Keratinocyte (primary cell): Measurements from ENCODE around the gene GRM3. TPM values are rescaled to one million over a fixed set of nuclear protein-coding genes. Genes with fewer than 3 reads are reported as not detected.

ENCODE experiments used
- DNase-seq: peaks from one replicate; pipeline ENCODE4 v3.0.0-alpha.2; 2011; ENCODE audit warnings: low read depth, missing footprints, low spot score
- FAIRE-seq: peaks from 2 replicates; lab custom pipeline; 2011; peaks lifted over from hg19 to GRCh38; lab: Jason Lieb, UNC
- H2AFZ ChIP-seq: 2 replicates; pipeline ENCODE4 v1.6.0; 2012; ENCODE audit warnings: low read length, control low read depth, inconsistent platforms; ENCODE audit not compliant: control insufficient read depth
- H3K27ac ChIP-seq: 2 replicates; pipeline ENCODE4 v1.5.1; 2011; ENCODE audit warnings: low read length; ENCODE audit not compliant: control insufficient read depth, insufficient read depth
- H3K27me3 ChIP-seq: 3 replicates; pipeline ENCODE4 v1.6.0; 2011; ENCODE audit warnings: low read length; ENCODE audit not compliant: control insufficient read depth, insufficient read depth; ENCODE audit errors: extremely low read depth
- H3K36me3 ChIP-seq, 2 experiments: 2 replicates in 1 of 2; 3 replicates in 1 of 2; pipeline ENCODE4 v1.5.1; 2011; ENCODE audit warnings: low read length in 2 of 2, mild to moderate bottlenecking in 1 of 2; ENCODE audit not compliant: control insufficient read depth in 2 of 2, insufficient read depth in 2 of 2; ENCODE audit errors: extremely low read depth in 1 of 2
- H3K4me1 ChIP-seq: 3 replicates; pipeline ENCODE4 v1.5.1; 2011; ENCODE audit warnings: low read length; ENCODE audit not compliant: control insufficient read depth, insufficient read depth; ENCODE audit errors: extremely low read depth
- H3K4me2 ChIP-seq: 3 replicates; pipeline ENCODE4 v1.6.0; 2011; ENCODE audit warnings: low read depth, low read length; ENCODE audit not compliant: control insufficient read depth, insufficient read depth; ENCODE audit errors: extremely low read depth
- H3K4me3 ChIP-seq, 3 experiments: fragments of 200-600 bp in 1 of 3; sonication (generic) in 1 of 3; 2 replicates in 2 of 3; 3 replicates in 1 of 3; pipeline ENCODE4 v1.5.1; 2011 to 2016; ENCODE audit warnings: low read length in 3 of 3, mild to moderate bottlenecking in 3 of 3, control low read depth in 2 of 3, inconsistent platforms in 1 of 3, low read depth in 1 of 3, mixed read lengths in 1 of 3, mixed run types in 1 of 3, moderate library complexity in 1 of 3; ENCODE audit not compliant: control insufficient read depth in 2 of 3, insufficient read depth in 2 of 3; ENCODE audit errors: extremely low read depth in 1 of 3
- H3K79me2 ChIP-seq: 2 replicates; pipeline ENCODE4 v1.6.0; 2012; ENCODE audit warnings: low read length; ENCODE audit not compliant: control insufficient read depth, insufficient read depth
- H3K9ac ChIP-seq: 3 replicates; pipeline ENCODE4 v1.6.0; 2011; ENCODE audit warnings: low read length; ENCODE audit not compliant: control insufficient read depth, insufficient read depth; ENCODE audit errors: extremely low read depth
- H3K9me1 ChIP-seq: 3 replicates; pipeline ENCODE4 v1.6.0; 2011; ENCODE audit warnings: low read length; ENCODE audit not compliant: control insufficient read depth, insufficient read depth; ENCODE audit errors: extremely low read depth
- H3K9me3 ChIP-seq: 2 replicates; pipeline ENCODE4 v1.5.1; 2012; ENCODE audit warnings: low read depth, low read length; ENCODE audit not compliant: control insufficient read depth
- H4K20me1 ChIP-seq: 3 replicates; pipeline ENCODE4 v1.6.0; 2011; ENCODE audit warnings: low read length; ENCODE audit not compliant: control insufficient read depth, insufficient read depth; ENCODE audit errors: extremely low read depth
- EZH2 ChIP-seq: IDR thresholded peaks from one replicate; pipeline ENCODE4 v1.6.1; 2012; ENCODE audit warnings: inconsistent platforms, mild to moderate bottlenecking, low read length, moderate library complexity
- dilution Hi-C: fragments of 300-500 bp; cut with MboI; formaldehyde crosslinking; loops from one replicate; pipeline ENCODE4 v1.7.0; 2020; ENCODE audit warnings: low sequenced_read_pairs; ENCODE audit not compliant: extremely low pct_ligation_motif_present
- polyA plus RNA-seq, 5 experiments: library from polyadenylated mRNA; depleted of rRNA in 3 of 5; stranded (reverse) in 3 of 5; stranded (forward) in 1 of 5; unstranded in 1 of 5; fragments of >200 nt; gene quantifications; 1 replicate in 1 of 5; 2 replicates in 3 of 5; 3 replicates in 1 of 5; pipeline versions ENCODE4 v1.2.1 to v1.2.3, GENCODE V29; 2011 to 2012; ENCODE audit warnings: missing spikeins in 2 of 5, low read depth in 1 of 5, low replicate concordance in 1 of 5
- TF ChIP-seq, protein P1 (sequence below), 3 experiments: IDR thresholded peaks in 1 of 3; conservative IDR thresholded peaks in 1 of 3; optimal IDR thresholded peaks in 1 of 3; 2 replicates in 2 of 3; 3 replicates in 1 of 3; pipeline versions ENCODE3 to v1.5.1; 2011; ENCODE audit warnings: low read length in 3 of 3, mild to moderate bottlenecking in 3 of 3, moderate library complexity in 2 of 3, control low read depth in 1 of 3, inconsistent platforms in 1 of 3; ENCODE audit not compliant: insufficient read depth in 2 of 3; ENCODE audit errors: extremely low read depth in 1 of 3

GRM3 gene
- polyA plus RNA-seq, 1 donor (not counting 4 experiments of a cell fraction or from before 2014, with no cell fraction given) = not detected

DNA sequence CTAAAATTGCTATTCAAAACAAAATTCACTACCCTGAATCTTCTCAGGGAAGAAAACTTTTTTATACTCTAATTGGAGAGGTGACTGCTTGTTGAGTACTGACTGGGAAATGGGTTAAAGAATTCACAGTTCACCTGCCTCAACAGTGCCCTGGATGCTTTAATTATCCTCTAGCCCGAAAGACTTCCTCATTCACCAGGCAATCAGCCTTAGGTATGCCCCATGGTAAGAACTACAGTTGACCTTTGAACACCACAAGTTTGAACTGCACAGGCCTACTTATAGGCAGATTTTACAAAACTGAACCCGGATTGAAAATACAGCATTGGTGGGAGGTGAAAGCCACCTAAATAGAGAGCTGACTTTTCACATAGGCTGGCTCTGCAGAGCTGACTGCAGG is 240.4 kb downstream of the GRM3 start:
- no peak for DNase-seq

DNA sequence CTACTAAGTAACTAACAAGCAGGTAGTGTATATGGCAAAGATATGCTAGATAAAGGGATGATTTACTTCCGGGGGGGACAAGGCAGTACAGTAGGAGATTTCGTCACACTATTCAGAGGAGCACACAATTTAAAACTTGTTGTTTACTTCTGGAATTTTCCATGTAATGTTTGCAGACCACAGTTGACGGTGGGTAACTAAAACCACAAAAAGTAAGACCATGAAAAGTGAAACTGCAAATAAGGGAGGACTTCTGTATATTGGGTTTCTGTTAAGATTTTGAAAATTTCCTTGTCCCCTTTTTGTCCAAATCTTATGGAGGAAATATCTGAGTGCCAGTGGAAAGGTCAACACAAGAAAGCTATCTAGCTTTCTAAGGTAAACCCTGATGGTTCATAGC is 245.8 kb downstream of the GRM3 start:
- no peak for FAIRE-seq
- dilution Hi-C loops = no loop called here
- DNase-seq = no peak

More for the DNA sequence above, 240.4 kb downstream of the GRM3 start:
- FAIRE-seq = no peak
- TF ChIP-seq, protein P1, sequence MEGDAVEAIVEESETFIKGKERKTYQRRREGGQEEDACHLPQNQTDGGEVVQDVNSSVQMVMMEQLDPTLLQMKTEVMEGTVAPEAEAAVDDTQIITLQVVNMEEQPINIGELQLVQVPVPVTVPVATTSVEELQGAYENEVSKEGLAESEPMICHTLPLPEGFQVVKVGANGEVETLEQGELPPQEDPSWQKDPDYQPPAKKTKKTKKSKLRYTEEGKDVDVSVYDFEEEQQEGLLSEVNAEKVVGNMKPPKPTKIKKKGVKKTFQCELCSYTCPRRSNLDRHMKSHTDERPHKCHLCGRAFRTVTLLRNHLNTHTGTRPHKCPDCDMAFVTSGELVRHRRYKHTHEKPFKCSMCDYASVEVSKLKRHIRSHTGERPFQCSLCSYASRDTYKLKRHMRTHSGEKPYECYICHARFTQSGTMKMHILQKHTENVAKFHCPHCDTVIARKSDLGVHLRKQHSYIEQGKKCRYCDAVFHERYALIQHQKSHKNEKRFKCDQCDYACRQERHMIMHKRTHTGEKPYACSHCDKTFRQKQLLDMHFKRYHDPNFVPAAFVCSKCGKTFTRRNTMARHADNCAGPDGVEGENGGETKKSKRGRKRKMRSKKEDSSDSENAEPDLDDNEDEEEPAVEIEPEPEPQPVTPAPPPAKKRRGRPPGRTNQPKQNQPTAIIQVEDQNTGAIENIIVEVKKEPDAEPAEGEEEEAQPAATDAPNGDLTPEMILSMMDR (optimal IDR thresholded peaks at IDR 0.05 in 1 of 3, IDR thresholded peaks at IDR 0.05 in 1 of 3, conservative IDR thresholded peaks at IDR 0.05 in 1 of 3; ENCODE audit: extremely low read depth in 1 of 3, insufficient read depth in 2 of 3, low read length in 3 of 3) = no peak
- no peak for TF ChIP-seq EZH2
- Histone ChIP-seq H3K79me2 (no peaks in the 10 kb centered on the region), H3K27me3 (no peaks in the 10 kb centered on the region), H3K36me3 (no peaks in the 10 kb centered on the region), H3K9ac (no peak overlapping the region), H2AFZ (no peak overlapping the region), H3K27ac (no peak overlapping the region), H3K9me3 (no peaks in the 10 kb centered on the region), H4K20me1 (no peaks in the 10 kb centered on the region), H3K4me3 (no peak overlapping the region), H3K9me1 (no peaks in the 10 kb centered on the region), H3K4me1 (no peaks in the 10 kb centered on the region), H3K4me2 (no peak overlapping the region)
- dilution Hi-C loops = no loop called here

More for the DNA sequence above, 245.8 kb downstream of the GRM3 start:
- H3K4me3 ChIP-seq = no peak overlapping the region
- H3K4me2 ChIP-seq = no peak overlapping the region
- TF ChIP-seq EZH2 = no peak
- TF ChIP-seq, protein P1 (optimal IDR thresholded peaks at IDR 0.05 in 1 of 3, IDR thresholded peaks at IDR 0.05 in 1 of 3, conservative IDR thresholded peaks at IDR 0.05 in 1 of 3; ENCODE audit: extremely low read depth in 1 of 3, insufficient read depth in 2 of 3, low read length in 3 of 3) = no peak
- no peaks in the 10 kb centered on the region for H4K20me1 ChIP-seq
- no peak overlapping the region for H3K9ac ChIP-seq
- no peaks in the 10 kb centered on the region for H3K27me3 ChIP-seq
- no peaks in the 10 kb centered on the region for H3K9me1 ChIP-seq
- H3K4me1 ChIP-seq = no peaks in the 10 kb centered on the region
- no peaks in the 10 kb centered on the region for H3K36me3 ChIP-seq
- H3K79me2 ChIP-seq = no peaks in the 10 kb centered on the region
- H3K9me3 ChIP-seq = no peaks in the 10 kb centered on the region
- no peak overlapping the region for H3K27ac ChIP-seq
- H2AFZ ChIP-seq = no peak overlapping the region
